PC-9 (cell line): ENCODE results near the gene HERC4.

Source experiments
- CTCF ChIP-seq: fragments of 200-600 bp; sonication (generic); conservative IDR thresholded peaks from 2 replicates; pipeline ENCODE4 v1.6.1; 2017; ENCODE audit warnings: mixed run types, antibody characterized with exemption, mild to moderate bottlenecking, moderate library complexity
- EZH2 ChIP-seq: fragments of 200-600 bp; sonication (generic); IDR thresholded peaks from 2 replicates; pipeline ENCODE4 v1.8.0; 2017; ENCODE audit warnings: antibody characterized with exemption, low read depth

DNA sequence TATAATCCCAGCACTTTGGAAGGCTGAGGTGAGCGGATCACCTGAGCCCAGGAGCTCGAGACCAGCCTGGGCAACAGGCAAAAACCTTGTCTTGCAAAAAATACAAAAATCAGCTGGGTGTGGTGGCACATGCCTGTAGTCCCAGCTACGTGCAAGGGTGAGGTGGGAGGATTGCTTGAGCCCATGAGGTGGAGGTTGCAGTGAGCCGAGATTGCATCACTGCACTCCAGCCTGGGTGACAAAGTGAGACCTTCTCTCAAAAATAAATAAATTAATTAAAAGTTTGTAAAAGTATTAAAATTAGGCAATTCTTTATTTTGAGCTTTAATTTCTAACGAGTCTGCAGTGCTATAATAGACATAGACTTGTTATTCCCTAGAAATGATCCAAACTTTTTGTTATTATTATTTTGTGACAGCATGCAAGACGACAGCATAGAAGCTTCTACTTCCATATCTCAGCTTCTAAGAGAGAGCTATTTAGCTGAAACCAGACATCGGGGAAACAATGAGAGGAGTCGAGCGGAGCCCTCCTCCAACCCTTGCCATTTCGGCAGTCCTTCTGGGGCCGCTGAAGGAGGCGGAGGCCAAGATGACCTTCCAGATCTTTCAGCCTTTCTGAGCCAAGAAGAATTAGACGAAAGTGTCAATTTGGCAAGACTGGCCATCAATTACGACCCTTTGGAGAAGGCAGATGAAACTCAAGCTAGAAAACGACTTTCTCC is 46.1 kb upstream of the HERC4 start:
- TF ChIP-seq CTCF, result no peak
- no peak for TF ChIP-seq EZH2
